Measurements from ENCODE around the gene ASTN2. TPM values are rescaled to one million over a fixed set of nuclear protein-coding genes. Genes with fewer than 3 reads are reported as not detected.

The ASTN2 gene
- total and polyA plus RNA-seq, 9 donors = 1.8 to 6.4 (median 3.2) TPM

GRCh38 chr9:117377046-117377445 lies 37.8 kb downstream of the ASTN2 start:
- Histone ChIP-seq H3K36me3 (no peaks in the 10 kb centered on the region), H3K27me3 (no peaks in the 10 kb centered on the region), H3K4me3 (no peak overlapping the region), H3K4me1 (ENCODE audit: insufficient read depth) (no peaks in the 10 kb centered on the region), H3K9me3 (no peaks in the 10 kb centered on the region), H3K27ac (no peak overlapping the region)
- TF ChIP-seq EP300 (IDR thresholded peaks at IDR 0.05) = no peak
- TF ChIP-seq CTCF (IDR thresholded peaks at IDR 0.05) = no peak
- no peak for TF ChIP-seq POLR2A (IDR thresholded peaks at IDR 0.05)
- intact Hi-C loops (cut with DNase I) = no loop called here
- DNase-seq = no peak
- WGBS, 3 donors = 55 to 63% (median 61%) methylated on average over 5 of the region's 5 CpGs

- TF ChIP-seq EP300 (IDR thresholded peaks at IDR 0.05) (no peak), CTCF (IDR thresholded peaks at IDR 0.05) (no peak), POLR2A (IDR thresholded peaks at IDR 0.05) (no peak)
- no peak overlapping the region for H3K4me3 ChIP-seq
- intact Hi-C loops (cut with DNase I) = no loop called here
- no peak overlapping the region for H3K27ac ChIP-seq
- H3K4me1 ChIP-seq (ENCODE audit: insufficient read depth) = no peaks in the 10 kb centered on the region
- H3K9me3 ChIP-seq = no peaks in the 10 kb centered on the region
- WGBS, 3 donors = 84 to 94% (median 91%) methylated on average over 1 of the region's 1 CpG
- H3K27me3 ChIP-seq = no peaks in the 10 kb centered on the region
- no peak for DNase-seq
- no peaks in the 10 kb centered on the region for H3K36me3 ChIP-seq
These were observed 38.9 kb downstream of the ASTN2 start for GRCh38 chr9:117375956-117376355.

GRCh38 chr9:117374076-117374725 lies 40.7 kb downstream of the ASTN2 start:
- no peak for TF ChIP-seq CTCF (IDR thresholded peaks at IDR 0.05)
- TF ChIP-seq EP300 (IDR thresholded peaks at IDR 0.05) = no peak
- TF ChIP-seq POLR2A (IDR thresholded peaks at IDR 0.05) = no peak
- no peaks in the 10 kb centered on the region for H3K9me3 ChIP-seq
- no peaks in the 10 kb centered on the region for H3K4me1 ChIP-seq (ENCODE audit: insufficient read depth)
- no peaks in the 10 kb centered on the region for H3K27me3 ChIP-seq
- no peak overlapping the region for H3K4me3 ChIP-seq
- no peaks in the 10 kb centered on the region for H3K36me3 ChIP-seq
- DNase-seq = no peak
- H3K27ac ChIP-seq = no peak overlapping the region
- intact Hi-C loops (cut with DNase I) = no loop called here
- WGBS, 3 donors = 60 to 75% (median 66%) methylated on average over 4 of the region's 4 CpGs

- Histone ChIP-seq H3K27me3 (no peaks in the 10 kb centered on the region), H3K9me3 (no peaks in the 10 kb centered on the region), H3K36me3 (no peaks in the 10 kb centered on the region), H3K4me1 (ENCODE audit: insufficient read depth) (no peaks in the 10 kb centered on the region), H3K27ac (no peak overlapping the region), H3K4me3 (no peak overlapping the region)
- intact Hi-C loops (cut with DNase I) = no loop called here
- 27 to 40% (median 28%) methylated on average over 2 of the region's 2 CpGs for WGBS, 3 donors
- TF ChIP-seq CTCF (IDR thresholded peaks at IDR 0.05) = no peak
- TF ChIP-seq EP300 (IDR thresholded peaks at IDR 0.05) = no peak
- TF ChIP-seq POLR2A (IDR thresholded peaks at IDR 0.05) = no peak
- no peak for DNase-seq
These were observed 46.1 kb downstream of the ASTN2 start for GRCh38 chr9:117368684-117369230.
